GM06990 (cell line): ENCODE data around the gene PLBD2.

Experiments
- DNase-seq: peaks from one replicate; pipeline ENCODE4 v3.0.0-alpha.2; 2011; ENCODE audit not compliant: insufficient read length; ENCODE audit errors: extremely low read depth
- H3K27me3 ChIP-seq: replicated peaks from 2 replicates; pipeline ENCODE4 v1.6.0; 2011; ENCODE audit warnings: low read length; ENCODE audit not compliant: control insufficient read depth, insufficient read depth
- H3K36me3 ChIP-seq: 2 replicates; pipeline ENCODE4 v1.5.1; 2011; ENCODE audit warnings: low read length; ENCODE audit not compliant: control insufficient read depth, insufficient read depth
- H3K4me3 ChIP-seq: replicated peaks from 2 replicates; pipeline ENCODE4 v1.5.1; 2011; ENCODE audit warnings: low read depth, mild to moderate bottlenecking, control low read depth, low read length
- TF ChIP-seq, protein P1 (sequence below): IDR thresholded peaks from 2 replicates; pipeline ENCODE4 v1.5.1; 2011; ENCODE audit warnings: low read length, control low read depth, mild to moderate bottlenecking, inconsistent platforms; ENCODE audit not compliant: insufficient read depth, poor library complexity, severe bottlenecking

The PLBD2 gene

DNA sequence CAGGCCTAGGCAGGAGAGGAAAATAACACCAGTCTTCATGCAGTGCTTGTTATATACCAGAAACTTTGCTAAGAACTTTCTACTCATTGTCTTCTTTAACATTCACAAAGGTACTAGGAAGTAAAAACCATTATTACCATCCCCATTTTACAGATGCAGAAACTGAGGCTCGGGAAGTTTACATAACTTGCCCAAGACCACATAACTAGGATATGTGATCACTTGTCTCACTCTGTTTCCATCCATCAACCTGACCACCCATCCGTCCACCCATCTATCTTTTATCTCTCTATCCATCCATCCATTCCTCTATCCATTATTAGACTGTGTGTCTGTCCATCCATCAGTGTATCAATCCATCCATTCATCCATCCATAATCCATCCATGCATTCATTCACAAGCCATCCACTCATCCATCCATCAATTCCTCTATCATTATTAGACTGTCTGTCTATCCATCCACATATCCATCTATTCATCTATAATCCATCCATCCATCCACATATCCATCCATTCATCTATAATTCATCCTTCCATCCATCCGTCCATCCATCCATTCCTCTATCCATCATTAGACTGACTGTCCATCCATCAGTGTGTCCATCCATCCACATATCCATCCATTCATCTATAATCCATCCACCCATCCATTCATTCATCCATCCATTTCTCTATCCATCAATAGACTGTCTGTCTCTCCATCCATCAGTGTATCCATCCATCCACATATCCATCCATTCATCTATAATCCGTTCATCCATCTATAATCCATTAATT, 80.3 kb downstream of the PLBD2 start:
- no peak for DNase-seq
- TF ChIP-seq, protein P1, sequence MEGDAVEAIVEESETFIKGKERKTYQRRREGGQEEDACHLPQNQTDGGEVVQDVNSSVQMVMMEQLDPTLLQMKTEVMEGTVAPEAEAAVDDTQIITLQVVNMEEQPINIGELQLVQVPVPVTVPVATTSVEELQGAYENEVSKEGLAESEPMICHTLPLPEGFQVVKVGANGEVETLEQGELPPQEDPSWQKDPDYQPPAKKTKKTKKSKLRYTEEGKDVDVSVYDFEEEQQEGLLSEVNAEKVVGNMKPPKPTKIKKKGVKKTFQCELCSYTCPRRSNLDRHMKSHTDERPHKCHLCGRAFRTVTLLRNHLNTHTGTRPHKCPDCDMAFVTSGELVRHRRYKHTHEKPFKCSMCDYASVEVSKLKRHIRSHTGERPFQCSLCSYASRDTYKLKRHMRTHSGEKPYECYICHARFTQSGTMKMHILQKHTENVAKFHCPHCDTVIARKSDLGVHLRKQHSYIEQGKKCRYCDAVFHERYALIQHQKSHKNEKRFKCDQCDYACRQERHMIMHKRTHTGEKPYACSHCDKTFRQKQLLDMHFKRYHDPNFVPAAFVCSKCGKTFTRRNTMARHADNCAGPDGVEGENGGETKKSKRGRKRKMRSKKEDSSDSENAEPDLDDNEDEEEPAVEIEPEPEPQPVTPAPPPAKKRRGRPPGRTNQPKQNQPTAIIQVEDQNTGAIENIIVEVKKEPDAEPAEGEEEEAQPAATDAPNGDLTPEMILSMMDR = no peak

DNA sequence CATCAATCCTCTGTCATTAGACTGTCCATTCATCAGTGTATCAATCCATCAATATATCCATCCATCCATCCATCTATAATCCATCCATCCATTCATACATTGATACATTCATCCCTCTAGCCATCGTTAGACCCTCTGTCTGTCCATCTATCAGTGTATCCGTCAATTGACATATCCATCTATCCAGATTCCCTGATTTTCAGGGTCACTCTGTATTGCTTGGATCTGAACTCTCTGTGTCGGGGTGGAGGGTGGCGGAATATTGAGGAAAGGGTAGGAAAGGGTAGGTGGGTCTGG, 80.9 kb downstream of the PLBD2 start:
- TF ChIP-seq, protein P1 = no peak
- no peak for DNase-seq
- H3K36me3 ChIP-seq = no peaks in the 10 kb centered on the region
- H3K27me3 ChIP-seq = peaks cover 2% of the 10 kb centered on the region
- H3K4me3 ChIP-seq = no peak overlapping the region

More for the DNA sequence above, 80.3 kb downstream of the PLBD2 start:
- Histone ChIP-seq H3K36me3 (no peaks in the 10 kb centered on the region), H3K27me3 (peaks cover 2% of the 10 kb centered on the region), H3K4me3 (no peak overlapping the region)

DNA sequence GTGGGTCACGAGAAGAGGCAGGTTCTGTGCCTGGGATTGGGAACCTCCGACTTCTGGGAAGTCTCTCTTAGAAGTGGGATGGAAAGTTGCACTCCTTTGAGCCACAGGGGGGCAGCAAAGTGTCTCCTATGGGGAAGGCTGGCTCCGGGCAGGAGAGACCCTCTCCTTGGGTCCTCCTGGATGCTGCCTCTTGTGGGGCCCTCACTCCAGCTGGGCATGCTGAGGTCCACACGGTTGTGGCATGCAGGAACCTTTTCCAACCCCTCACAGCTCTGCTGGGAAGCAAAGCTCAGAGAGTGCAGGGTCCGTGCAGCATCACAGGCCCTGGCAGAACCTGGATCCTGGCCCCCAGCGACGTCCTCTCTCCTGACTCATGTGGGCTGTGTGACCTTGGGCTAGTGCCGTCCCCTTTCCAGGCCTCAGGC, 81.2 kb downstream of the PLBD2 start:
- DNase-seq = no peak
- TF ChIP-seq, protein P1 = peak; percentile 78
- H3K36me3 ChIP-seq = no peaks in the 10 kb centered on the region
- peaks cover 2% of the 10 kb centered on the region for H3K27me3 ChIP-seq
- no peak overlapping the region for H3K4me3 ChIP-seq

DNA sequence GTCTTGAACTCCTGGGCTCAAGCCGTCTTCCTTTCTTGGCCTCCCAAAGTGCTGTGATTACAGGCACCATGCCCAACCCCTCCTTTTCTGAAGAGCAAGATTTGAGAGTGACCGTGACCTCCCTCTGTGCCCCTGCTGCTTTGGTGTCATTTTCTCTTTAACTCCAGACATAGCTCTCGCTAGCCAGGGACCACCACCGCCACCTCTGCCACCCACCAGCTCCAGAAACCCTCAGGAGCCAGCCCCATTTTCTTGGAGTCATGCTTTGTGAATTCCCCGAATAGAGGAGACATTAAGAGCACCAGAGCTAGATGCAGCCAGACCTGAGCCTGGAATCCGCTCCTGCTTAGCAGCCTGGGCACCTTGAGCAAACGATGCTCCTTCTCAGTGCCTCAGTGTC, 81.9 kb downstream of the PLBD2 start:
- no peak overlapping the region for H3K4me3 ChIP-seq
- no peaks in the 10 kb centered on the region for H3K36me3 ChIP-seq
- TF ChIP-seq, protein P1 = no peak
- no peak for DNase-seq
- peaks cover 2% of the 10 kb centered on the region for H3K27me3 ChIP-seq
